GM19193 (cell line): ENCODE results near the gene MAP3K2.

Experiments used
- POLR2A ChIP-seq: IDR thresholded peaks from 4 replicates; pipeline ENCODE4 v1.6.1; 2011; ENCODE audit not compliant: insufficient read depth, insufficient read length; ENCODE audit errors: extremely low read depth

MAP3K2 gene

DNA sequence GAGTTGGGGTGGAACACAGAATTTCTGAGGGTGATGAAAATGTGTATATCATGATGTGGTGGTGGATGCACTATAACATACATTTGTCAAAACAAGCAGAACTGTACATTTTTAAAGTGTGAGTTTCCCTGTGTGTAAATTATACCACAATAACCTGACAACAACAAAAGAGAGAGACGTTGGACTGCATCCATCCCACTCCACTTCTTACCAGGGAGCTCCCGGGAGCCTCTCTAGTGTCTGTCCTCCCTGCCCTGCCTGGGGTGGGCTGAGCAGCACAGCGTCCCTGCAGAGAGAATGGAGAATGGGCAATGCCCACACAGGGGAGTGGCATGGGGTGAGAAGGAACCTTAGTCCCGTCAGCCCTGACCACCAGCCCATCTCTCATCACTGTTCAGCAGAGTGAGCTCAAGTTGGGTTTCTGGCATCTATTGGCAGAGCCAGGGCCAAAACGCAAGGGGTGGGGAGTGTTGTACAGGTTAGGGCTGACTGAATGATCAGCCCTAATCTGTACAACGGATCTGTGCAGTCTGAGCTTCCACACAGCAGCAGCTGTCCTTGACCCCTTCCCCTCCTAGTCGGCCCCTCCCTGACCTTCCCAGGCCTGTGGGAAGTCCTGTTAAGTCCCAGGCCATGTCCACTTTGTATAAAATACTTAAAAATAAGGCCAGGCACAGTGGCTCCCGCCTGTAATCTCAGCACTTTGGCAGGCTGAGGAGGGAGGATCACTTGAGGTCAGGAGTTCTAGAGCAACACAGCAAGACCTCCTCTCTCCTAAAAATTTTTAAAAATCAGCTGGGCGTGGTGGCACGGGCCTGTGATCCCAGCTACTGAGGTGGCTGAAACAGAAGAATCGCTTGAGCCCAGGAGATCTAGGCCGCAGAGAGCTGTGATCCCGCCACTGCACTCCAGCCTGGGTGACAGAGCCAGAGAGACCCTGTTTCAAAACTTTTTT is 27.1 kb upstream of the MAP3K2 start:
- no peak for TF ChIP-seq POLR2A

- TF ChIP-seq POLR2A: no peak
Measured at GRCh38 chr2:127413782-127414637, 26.2 kb upstream of the MAP3K2 start.

DNA sequence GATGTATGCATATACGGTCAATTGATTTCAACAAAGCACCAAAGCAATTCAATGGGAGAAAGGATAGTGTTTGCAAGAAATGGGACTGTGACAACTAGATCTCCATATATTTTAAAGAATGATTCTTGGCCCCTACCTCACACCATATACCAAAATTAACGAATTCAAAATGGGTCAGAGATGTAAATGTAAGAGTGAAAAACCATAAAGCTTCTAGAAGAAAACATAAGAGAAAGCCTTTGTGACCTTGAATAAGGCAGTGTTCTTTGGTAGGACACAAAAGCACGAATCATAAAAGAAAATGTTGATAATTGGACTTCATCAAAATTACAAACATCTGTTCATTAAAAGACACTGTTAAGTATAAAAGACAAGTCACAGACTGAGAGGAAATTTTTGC is 25.4 kb upstream of the MAP3K2 start:
- TF ChIP-seq POLR2A: no peak

GRCh38 chr2:127411653-127412369 is 24.0 kb upstream of the MAP3K2 start:
- no peak for TF ChIP-seq POLR2A

DNA sequence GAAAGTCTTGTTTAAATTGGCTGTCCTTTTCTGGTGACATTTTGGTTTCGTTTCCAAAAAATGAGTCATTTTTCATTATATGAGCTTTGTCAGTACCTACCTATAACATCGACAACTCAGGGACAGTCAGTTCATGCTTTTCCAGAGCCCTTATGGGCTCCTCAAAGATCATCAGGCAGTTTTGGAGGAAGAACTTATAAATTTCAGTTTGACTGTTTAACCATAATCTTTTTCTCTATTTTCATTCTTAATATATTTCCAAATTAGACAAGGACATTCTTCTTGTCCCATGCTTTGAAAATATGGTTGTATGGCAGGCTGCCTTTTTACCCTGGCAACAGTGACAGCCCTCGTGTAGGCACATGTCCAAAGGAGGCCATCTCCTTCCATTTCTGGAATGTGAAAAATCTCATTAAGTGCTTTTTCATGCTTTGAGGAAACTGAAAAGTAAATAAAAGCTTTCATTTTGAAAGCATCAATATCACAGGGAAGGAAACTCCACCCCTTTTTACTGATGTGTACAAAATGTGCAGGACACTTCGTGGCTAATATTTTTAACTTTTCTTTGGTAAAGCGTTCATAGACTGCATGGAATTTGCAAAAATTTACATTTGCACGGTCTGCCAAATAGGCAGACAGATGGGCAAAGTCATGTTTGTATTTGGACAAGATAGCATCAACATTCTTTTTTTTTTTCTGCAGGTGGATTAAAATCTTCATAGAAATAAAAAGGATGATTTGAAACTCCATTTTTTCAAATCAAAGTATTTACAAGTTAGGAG is 23.3 kb upstream of the MAP3K2 start:
- no peak for TF ChIP-seq POLR2A

DNA sequence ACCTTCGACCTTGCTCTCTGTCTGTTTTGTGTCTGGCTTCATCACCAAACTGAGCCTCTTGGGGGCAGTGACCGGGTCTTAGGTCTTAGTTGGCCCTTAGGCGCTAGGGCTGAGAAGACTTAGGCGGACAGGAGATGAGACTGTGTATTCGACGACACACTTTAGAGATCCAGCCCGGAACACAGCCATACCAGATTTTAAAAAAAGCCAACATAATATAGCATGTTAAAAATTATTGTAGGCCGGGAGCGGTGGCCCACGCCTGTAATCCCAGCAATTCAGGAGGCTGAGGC is 21.0 kb upstream of the MAP3K2 start:
- TF ChIP-seq POLR2A: no peak

- TF ChIP-seq POLR2A: no peak
Measured at GRCh38 chr2:127408004-127408806, 20.4 kb upstream of the MAP3K2 start.

DNA sequence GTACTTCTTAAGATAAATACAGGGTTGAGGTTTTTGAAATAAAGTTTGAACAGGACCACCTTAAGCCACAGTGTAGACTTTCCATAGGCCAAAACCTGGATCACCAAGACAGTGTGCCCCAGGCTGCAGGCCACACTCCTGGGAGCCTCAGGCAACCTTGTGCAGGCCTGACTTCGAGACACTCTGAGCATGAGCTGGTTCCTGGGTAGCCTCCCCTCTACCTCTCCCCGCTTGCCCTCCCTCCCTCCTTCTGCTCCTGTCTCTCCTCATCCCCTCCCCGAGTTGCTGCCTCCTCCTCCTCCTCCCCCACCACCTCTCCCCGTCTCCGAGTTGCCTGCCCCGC is 19.9 kb upstream of the MAP3K2 start:
- TF ChIP-seq POLR2A: no peak

DNA sequence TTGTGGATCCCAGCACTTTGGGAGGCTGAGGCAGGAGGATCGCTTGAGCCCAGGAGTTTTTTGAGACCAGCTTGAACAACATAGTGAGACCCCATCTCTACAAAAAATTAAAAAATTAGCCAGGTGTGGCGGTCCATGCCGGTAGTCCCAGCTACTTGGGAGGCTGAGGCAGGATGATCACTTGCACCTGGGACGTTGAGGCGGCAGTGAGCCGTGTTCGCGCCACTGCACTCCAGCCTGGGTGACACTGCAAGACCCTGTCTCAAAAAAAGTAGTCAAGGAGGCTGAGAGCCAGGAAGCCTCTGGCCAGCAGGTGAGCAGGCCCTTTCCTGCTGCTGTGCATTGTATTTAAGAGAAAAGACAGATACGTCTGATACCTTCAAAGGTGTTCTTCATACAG is 19.3 kb upstream of the MAP3K2 start:
- no peak for TF ChIP-seq POLR2A

DNA sequence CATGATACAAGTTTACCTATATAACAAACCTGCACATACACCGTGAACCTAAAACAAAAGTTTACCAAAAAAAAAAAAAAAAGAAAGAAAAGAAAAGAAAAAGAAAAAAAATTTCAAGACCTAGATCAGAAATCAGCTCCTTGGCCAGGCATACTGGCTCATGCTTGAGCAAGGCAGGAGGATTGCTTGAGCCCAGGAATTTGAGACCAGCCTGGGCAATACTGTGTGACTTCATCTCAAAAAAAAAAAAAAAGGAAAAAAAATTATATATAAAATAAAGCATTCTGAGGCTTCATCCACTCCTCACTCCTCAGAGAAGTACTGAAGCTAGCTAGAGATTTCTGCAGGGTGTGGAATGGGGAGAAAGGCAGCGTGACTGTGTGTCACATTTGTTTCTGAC is 18.7 kb upstream of the MAP3K2 start:
- no peak for TF ChIP-seq POLR2A

- no peak for TF ChIP-seq POLR2A
Measured at GRCh38 chr2:127405255-127405610, 17.5 kb upstream of the MAP3K2 start.

DNA sequence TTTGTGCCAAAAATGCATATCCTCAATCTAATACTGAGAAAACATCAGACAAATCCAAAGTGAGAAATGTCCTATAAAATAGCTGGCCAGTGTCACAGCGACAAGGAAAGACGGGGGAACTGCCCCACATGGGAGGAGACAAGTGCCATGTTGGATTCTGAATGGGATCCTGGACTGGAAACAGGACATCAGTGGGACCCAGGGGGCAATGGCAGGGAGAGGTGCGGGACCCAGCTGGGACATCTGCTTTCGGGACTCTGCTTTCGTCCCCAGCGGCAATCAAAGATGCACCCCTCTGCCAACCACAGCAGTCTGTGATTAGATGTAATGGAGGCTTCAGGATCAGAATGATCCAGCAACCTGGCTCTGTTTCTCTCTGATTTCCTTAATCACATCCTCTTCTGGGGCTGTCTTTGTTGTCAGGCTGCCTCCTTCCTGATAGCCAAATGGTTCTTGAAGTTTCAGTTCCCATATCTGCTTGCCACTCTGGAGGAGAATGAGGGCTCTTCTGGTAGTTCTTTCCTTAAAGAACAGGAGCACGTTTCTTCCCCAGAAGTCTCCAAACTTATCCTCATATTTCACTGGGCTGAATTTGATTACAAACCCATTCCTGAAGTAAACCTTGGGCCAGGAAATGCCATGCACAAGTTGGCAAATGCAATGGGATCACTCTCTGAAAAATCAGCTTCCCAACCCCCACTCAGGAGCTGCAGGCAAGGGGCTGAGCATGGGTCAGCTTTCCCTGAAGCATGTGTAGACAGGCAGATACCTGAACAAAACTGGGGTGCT is 16.9 kb upstream of the MAP3K2 start:
- TF ChIP-seq POLR2A: no peak

GRCh38 chr2:127403460-127403859 is 15.7 kb upstream of the MAP3K2 start:
- no peak for TF ChIP-seq POLR2A
